LNCaP clone FGC (cell line): ENCODE measurements around the gene FBXO10.
"Not testable (repeated sequence)": the region's sequence is repeated elsewhere in the genome, so short reads cannot be mapped to it uniquely, and the experiment has no call there.

Experiments
- DNase-seq: peaks from one replicate; pipeline ENCODE4 v3.0.0-alpha.2; 2011; ENCODE audit warnings: low read depth
- H3K4me3 ChIP-seq: 2 replicates; pipeline ENCODE4 v1.5.1; 2011; ENCODE audit warnings: mild to moderate bottlenecking, low read depth, low read length, control low read depth
- TF ChIP-seq, protein P1 (sequence below): IDR thresholded peaks from 2 replicates; pipeline ENCODE4 v1.5.1; 2012; ENCODE audit warnings: mild to moderate bottlenecking; ENCODE audit not compliant: control insufficient read depth, insufficient read depth; ENCODE audit errors: extremely low read depth

The FBXO10 gene

DNA sequence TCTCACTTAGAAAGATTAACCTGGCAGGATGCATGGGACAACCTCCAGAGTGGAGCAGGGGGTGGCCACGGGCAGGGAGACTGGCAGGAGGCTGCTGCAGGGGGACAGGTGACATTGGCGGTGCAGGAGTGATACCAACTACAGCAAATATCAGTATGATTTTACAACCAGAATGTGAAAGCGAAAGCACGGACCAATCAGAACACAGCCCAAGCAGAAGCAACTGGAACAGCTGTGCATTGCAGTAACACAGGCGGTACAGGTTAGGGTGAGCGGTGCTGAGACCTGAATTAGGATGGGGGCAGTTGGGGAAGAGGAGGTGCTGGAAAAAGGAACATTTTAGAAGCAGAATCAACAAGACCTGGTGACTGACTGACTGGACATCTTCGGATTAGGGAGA, 61.2 kb downstream of the FBXO10 start:
- TF ChIP-seq, protein P1, sequence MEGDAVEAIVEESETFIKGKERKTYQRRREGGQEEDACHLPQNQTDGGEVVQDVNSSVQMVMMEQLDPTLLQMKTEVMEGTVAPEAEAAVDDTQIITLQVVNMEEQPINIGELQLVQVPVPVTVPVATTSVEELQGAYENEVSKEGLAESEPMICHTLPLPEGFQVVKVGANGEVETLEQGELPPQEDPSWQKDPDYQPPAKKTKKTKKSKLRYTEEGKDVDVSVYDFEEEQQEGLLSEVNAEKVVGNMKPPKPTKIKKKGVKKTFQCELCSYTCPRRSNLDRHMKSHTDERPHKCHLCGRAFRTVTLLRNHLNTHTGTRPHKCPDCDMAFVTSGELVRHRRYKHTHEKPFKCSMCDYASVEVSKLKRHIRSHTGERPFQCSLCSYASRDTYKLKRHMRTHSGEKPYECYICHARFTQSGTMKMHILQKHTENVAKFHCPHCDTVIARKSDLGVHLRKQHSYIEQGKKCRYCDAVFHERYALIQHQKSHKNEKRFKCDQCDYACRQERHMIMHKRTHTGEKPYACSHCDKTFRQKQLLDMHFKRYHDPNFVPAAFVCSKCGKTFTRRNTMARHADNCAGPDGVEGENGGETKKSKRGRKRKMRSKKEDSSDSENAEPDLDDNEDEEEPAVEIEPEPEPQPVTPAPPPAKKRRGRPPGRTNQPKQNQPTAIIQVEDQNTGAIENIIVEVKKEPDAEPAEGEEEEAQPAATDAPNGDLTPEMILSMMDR: no peak

DNA sequence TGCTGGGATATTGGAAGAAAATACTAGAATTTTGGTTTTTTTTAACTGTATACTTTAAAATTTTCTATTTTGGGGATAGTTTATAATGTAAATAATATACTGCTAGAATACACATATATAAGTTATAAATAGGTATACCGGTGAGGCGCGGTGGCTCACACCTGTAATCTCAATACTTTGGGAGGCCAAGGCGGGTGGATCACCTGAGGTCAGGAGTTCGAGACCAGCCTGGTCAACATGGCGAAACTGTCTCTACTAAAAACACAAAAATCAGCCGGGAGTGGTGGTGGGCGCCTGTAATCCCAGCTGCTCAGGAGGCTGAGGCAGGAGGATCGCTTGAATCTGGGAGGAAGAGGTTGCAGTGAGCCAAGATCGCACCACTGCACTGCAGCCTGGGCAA, 61.8 kb downstream of the FBXO10 start:
- not testable (repeated sequence) for DNase-seq, H3K4me3 ChIP-seq

More for the DNA sequence above, 61.2 kb downstream of the FBXO10 start:
- H3K4me3 ChIP-seq: no peak overlapping the region
- DNase-seq: no peak

DNA sequence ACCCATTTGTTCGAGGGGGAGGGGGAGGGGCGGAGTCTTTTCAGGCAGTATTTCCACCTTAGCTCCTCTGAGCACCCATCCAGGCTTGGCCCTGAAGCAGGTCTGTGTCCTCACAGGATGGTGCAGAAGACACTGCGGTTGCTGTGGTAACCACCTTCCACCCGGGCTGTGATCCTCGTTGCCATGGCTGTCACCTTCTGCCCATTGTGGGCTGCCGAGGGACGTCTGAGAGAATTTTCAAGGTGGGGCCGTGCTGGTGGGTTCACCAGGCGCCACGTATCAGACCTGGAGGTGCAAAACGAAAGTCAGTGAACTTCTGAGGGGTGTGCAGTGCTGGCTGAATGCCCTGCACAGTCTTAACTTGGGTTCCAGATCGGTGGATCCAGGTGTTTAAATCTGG, 63.7 kb downstream of the FBXO10 start:
- H3K4me3 ChIP-seq: no peak overlapping the region
- DNase-seq: no peak
- TF ChIP-seq, protein P1: no peak

DNA sequence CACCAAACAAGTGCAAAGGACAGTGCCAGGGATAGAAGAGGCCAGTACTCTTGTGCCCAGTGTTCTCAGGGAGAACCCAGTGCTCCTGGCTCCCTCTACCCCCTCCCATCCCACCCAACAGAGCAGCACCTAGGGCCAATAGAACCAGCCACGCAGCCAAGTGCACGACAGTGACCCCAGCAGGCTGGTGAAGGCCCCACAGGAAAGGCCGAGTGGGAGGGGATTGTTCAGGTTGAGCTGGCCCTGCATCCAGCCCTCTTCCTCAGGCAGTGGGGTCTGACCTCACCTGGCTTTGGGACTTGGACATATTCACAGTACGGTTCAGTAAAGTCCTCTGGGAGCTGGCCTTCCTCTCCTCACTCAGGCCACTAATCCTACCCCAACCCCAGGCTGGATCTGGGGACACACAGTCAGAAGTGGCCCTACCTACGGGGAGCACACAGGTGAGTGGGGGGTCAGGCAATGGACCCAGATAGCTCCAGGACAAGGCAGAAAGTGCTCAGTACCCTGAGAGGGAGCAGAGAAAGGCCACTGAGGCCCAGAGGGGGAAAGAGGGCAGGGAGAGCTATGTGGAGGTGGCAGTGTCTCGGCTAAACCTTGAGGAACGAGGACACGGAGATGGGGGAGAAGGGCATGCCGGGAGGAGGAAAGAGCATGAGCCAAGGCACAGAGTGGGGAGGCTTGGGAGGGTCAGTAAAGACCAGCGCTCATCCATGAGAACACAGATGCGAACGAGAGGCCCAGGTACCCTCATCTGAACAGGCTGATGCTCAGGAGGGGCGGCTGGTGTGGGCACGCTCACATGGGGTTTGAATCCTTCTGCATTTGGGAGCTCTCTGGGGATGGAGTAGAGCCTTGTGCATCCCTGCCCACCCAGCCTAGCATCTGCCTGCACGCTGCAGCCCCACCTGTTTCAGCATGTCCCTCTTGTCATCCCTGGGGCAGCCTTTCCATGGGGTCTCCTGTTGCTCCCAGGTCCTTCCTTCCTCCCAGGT, 64.9 kb downstream of the FBXO10 start:
- TF ChIP-seq, protein P1: 0 out of 2 replicates have a peak, but pooled peaks have one; percentile 2
- no peak for DNase-seq
- no peak overlapping the region for H3K4me3 ChIP-seq

DNA sequence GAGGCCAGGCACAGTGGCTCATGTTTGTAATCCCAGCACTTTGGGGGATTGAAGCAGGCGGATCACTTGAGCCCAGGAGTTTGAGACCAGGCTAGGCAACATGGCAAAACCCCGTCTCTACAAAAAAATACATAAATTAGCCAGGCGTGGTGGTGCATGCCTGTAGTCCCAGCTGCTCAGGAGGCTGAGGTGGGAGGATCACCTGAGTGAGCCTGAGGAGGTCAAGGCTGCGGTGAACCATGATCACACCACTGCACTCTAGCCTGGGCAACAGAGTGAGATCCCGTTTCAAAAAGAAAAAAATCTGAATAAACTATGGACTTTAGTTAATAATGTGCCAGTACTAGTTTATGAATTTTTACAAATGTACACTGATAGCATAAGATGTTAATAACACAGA, 66.1 kb downstream of the FBXO10 start:
- H3K4me3 ChIP-seq, DNase-seq: not testable (repeated sequence)

DNA sequence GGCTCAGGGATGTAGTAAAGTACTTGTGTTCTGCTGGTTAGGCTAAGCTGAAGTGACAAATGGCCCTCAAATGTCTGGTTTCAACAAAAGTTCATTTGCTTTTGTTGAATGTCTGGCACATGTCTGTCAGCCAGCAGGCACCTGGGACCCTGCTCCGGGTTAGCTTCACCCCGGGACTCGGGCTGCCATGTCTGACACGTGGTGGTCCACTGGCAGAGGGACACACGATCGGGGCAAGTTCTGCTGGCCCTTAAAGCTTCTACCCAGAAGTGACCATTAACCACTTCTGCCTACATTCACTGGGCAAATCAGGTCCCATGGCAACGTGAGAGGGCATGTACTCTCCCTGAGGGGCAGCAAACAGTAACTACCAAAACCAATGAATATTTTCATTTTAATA, 66.6 kb downstream of the FBXO10 start:
- no peak overlapping the region for H3K4me3 ChIP-seq
- TF ChIP-seq, protein P1: no peak
- no peak for DNase-seq

DNA sequence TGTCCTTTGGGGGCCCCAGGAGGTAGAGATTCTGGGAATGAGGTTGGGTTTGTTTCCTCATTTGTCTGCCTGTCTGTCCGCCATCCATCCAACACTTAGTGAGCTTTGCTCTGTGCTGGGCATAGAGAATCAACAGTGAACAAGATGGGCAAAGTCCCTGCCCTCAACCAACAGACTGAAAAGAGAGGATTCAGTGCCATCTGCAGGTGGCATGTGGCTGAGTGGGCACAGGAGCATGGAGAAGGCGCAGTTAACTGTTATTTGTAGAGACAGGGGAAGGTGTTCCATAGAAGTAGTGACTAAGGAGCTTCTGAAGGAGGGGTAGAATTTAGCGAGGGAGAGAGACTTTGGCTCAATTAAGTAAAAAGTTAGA, 67.4 kb downstream of the FBXO10 start:
- DNase-seq: no peak
- TF ChIP-seq, protein P1: no peak

More for the DNA sequence above, 67.4 kb downstream of the FBXO10 start:
- H3K4me3 ChIP-seq: no peak overlapping the region
